ENCODE measurements around the gene DEFB128. TPM values are rescaled to one million over a fixed set of nuclear protein-coding genes. Genes with fewer than 3 reads are reported as not detected.
A peak's percentile ranks its signal among the peaks of the same experiment; 100 is the strongest.
"Not testable (repeated sequence)": the region's sequence is repeated elsewhere in the genome, so short reads cannot be mapped to it uniquely, and the experiment has no call there.

DEFB128 gene
- total RNA-seq, 4 donors from 2014 or later = not detected

- DNase-seq = no peak
- in situ Hi-C loops (cut with MboI; ENCODE audit: low pct_ligation_motif_present in 1 of 4, low pct_unique_long_range_greater_than_20kb in 1 of 4, low sequenced_read_pairs in 3 of 4) = no loop called here
- no peaks in the 10 kb centered on the region for H3K9me3 ChIP-seq
Measured at GRCh38 chr20:210809-211502, 21.4 kb upstream of the DEFB128 start.

DNA sequence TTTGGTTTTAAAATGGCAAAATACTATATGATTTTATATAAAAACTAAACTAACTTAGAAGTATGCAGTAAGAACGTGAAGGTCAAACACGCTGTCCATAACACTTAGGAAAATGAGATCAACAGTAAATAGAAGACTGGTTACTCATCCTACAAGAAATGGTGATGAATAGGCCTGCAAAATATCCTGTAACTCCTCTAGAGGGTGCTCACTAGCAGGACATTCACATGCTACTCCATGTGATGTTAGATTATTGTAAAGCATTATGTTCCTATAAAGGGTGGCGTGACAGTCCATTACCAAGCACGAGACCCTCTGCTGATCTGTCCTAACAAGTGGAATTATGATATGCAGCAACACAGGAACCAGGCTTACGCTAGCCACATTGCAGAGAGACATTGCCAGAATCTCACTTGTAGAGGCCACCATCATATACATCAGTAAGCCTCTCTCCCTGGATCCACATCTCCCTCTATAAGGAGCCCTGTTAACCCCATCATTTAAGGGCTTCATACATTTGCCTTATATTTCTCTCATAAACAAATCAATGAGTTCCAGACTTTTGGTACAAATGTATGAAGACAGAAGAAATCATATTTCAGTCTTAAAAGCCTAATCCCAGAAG is 19.5 kb upstream of the DEFB128 start:
- WGBS, 2 donors (ENCODE audit: low coverage in 1 of 2) = 0 to 17% methylated on average over 2 to 5 of the region's 5 CpGs
- no peak overlapping the region for H3K27ac ChIP-seq
- no peaks in the 10 kb centered on the region for H3K27me3 ChIP-seq
- no peak for TF ChIP-seq POLR2A (IDR thresholded peaks at IDR 0.05)
- peak; percentile 38 to 57 (median 42) for TF ChIP-seq CTCF (IDR thresholded peaks at IDR 0.05)
- TF ChIP-seq EP300 (IDR thresholded peaks at IDR 0.05; ENCODE audit: low read depth) = no peak
- no peak for TF ChIP-seq POLR2AphosphoS5 (IDR thresholded peaks at IDR 0.05)
- no peaks in the 10 kb centered on the region for H3K36me3 ChIP-seq
- H3K4me3 ChIP-seq = no peak overlapping the region
- no peaks in the 10 kb centered on the region for H3K9me3 ChIP-seq
- no peak for DNase-seq
- in situ Hi-C loops (cut with MboI; ENCODE audit: low pct_ligation_motif_present in 1 of 4, low pct_unique_long_range_greater_than_20kb in 1 of 4, low sequenced_read_pairs in 3 of 4) (no loop called here), intact Hi-C loops (cut with DNase I; ENCODE audit: low total_unique reads) (loop anchor here (5.0 kb wide), 1 partner anchor 48 kb away; the partner anchor contains the start of gene DEFB132)
- no peaks in the 10 kb centered on the region for H3K4me1 ChIP-seq

More at GRCh38 chr20:210809-211502, 21.4 kb upstream of the DEFB128 start:
- WGBS, 2 donors (ENCODE audit: low coverage in 1 of 2) = 55 to 56% methylated on average over 2 to 7 of the region's 7 CpGs
- no peaks in the 10 kb centered on the region for H3K27me3 ChIP-seq
- intact Hi-C loops (cut with DNase I; ENCODE audit: low total_unique reads) = no loop called here
- H3K27ac ChIP-seq = no peak overlapping the region
- H3K4me1 ChIP-seq = no peaks in the 10 kb centered on the region
- H3K36me3 ChIP-seq = no peaks in the 10 kb centered on the region
- no peak overlapping the region for H3K4me3 ChIP-seq
- TF ChIP-seq EP300 (IDR thresholded peaks at IDR 0.05; ENCODE audit: low read depth) = no peak

DNA sequence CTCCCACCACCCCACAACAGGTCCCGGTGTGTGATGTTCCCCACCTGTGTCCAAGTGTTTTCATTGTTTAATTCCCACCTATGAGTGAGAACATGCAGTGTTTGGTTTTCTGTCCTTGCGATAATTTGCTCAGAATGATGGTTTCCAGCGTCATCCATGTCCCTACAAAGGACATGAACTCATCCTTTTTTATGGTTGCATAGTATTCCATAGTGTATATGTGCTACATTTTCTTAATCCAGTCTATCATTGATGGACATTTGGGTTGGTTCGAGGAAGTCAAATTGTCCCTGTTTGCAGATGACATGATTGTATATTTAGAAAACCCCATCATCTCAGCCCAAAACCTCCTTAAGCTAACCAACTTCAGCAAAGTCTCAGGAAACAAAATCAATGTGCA is 14.1 kb upstream of the DEFB128 start:
- in situ Hi-C loops (cut with MboI; ENCODE audit: low pct_ligation_motif_present in 1 of 4, low pct_unique_long_range_greater_than_20kb in 1 of 4, low sequenced_read_pairs in 3 of 4) = not testable (repeated sequence)
- 68% methylated on average over 4 of the region's 4 CpGs for WGBS, 2 donors (ENCODE audit: low coverage in 1 of 2)

DNA sequence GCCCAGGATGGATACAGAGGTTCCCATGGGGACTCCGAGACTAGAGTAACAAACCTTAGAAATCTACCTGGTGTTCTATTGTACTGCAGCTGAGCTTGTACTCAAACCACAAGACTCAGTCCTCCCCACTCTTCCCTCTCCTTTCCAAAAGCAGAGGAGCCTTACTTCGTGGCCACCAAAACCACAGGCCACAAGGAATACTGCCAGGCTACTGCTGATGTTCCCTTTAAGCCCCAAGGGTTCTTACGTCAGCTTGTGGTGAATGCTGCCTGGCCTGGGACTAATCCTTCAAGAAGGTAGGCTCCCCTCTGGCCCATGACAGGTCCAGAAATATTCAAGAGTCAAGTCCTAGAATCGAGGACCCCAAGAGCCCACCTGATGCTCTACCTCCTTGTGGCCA is 10.5 kb upstream of the DEFB128 start:
- no peaks in the 10 kb centered on the region for H3K4me1 ChIP-seq
- intact Hi-C loops (cut with DNase I; ENCODE audit: low total_unique reads) = no loop called here
- no peak overlapping the region for H3K4me3 ChIP-seq
- in situ Hi-C loops (cut with MboI; ENCODE audit: low pct_ligation_motif_present in 1 of 4, low pct_unique_long_range_greater_than_20kb in 1 of 4, low sequenced_read_pairs in 3 of 4) = no loop called here
- H3K27ac ChIP-seq = no peak overlapping the region
- TF ChIP-seq POLR2A (IDR thresholded peaks at IDR 0.05) = no peak
- no peak for TF ChIP-seq EP300 (IDR thresholded peaks at IDR 0.05; ENCODE audit: low read depth)
- TF ChIP-seq CTCF (IDR thresholded peaks at IDR 0.05) = no peak
- no peak for TF ChIP-seq POLR2AphosphoS5 (IDR thresholded peaks at IDR 0.05)
- WGBS, 2 donors (ENCODE audit: low coverage in 1 of 2) = 37 to 66% methylated on average over 2 to 4 of the region's 4 CpGs
- H3K9me3 ChIP-seq = no peaks in the 10 kb centered on the region
- no peaks in the 10 kb centered on the region for H3K27me3 ChIP-seq
- no peak for DNase-seq
- no peaks in the 10 kb centered on the region for H3K36me3 ChIP-seq

More for the DNA sequence above, 14.1 kb upstream of the DEFB128 start:
- intact Hi-C loops (cut with DNase I; ENCODE audit: low total_unique reads); H3K4me3 ChIP-seq; DNase-seq; H3K27ac ChIP-seq; H3K4me1 ChIP-seq; H3K9me3 ChIP-seq; H3K27me3 ChIP-seq; H3K36me3 ChIP-seq: not testable (repeated sequence)

- TF ChIP-seq POLR2AphosphoS5 (IDR thresholded peaks at IDR 0.05) (no peak), CTCF (IDR thresholded peaks at IDR 0.05) (no peak), EP300 (IDR thresholded peaks at IDR 0.05; ENCODE audit: low read depth) (no peak), POLR2A (IDR thresholded peaks at IDR 0.05) (no peak)
- Histone ChIP-seq H3K4me3 (no peak overlapping the region), H3K27ac (no peak overlapping the region), H3K9me3 (no peaks in the 10 kb centered on the region), H3K27me3 (no peaks in the 10 kb centered on the region), H3K4me1 (no peaks in the 10 kb centered on the region), H3K36me3 (no peaks in the 10 kb centered on the region)
- DNase-seq = no peak
- WGBS, 2 donors (ENCODE audit: low coverage in 1 of 2) = 63 to 76% methylated on average over 1 of the region's 1 CpG
- intact Hi-C loops (cut with DNase I; ENCODE audit: low total_unique reads) = no loop called here
- in situ Hi-C loops (cut with MboI; ENCODE audit: low pct_ligation_motif_present in 1 of 4, low pct_unique_long_range_greater_than_20kb in 1 of 4, low sequenced_read_pairs in 3 of 4) = no loop called here
Measured at GRCh38 chr20:198225-198624, 8.7 kb upstream of the DEFB128 start.
